ENCODE results near the gene KRT79.

DNA sequence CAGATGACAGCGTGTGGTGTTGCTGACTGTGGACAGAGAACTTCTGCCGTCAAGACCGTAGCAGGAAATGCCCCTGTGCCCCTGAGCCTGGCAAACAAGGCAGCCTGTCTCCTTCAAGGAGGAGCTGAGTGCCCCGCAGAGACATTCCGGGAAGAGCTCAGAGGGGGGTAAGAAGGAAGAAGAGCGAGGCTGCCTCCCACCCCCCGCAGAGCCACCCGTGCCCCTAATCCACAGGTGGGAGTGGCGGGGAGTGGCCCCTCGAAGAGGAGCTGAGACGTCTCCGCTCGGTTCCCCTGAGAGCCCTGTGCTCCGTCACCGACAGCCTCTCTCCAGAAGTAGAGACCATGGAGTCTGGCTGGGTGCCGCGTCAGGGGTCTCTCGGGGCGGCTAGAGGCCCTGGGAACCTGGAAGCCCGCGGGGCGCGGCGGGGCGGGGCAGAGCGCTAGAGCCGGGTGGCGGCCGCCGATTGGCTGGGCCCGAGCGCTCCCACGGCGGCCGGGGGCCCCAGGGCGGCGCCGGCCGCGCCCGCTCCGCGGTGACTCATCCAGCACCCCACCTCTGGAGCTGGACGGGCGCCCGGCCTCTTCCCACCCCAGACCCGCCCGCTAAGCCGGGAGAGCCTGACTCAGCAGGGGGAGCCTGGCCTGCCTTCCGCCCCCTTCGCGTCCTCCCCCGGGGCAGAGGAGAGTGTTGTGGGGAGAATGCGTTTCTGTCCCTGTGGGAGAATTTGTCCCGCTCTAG is 39.9 kb upstream of the KRT79 start:
- TF ChIP-seq EP300 (IDR thresholded peaks at IDR 0.05) (no peak), POLR2A (IDR thresholded peaks at IDR 0.05; ENCODE audit: low read depth) (no peak)
- TF ChIP-seq, protein P1, sequence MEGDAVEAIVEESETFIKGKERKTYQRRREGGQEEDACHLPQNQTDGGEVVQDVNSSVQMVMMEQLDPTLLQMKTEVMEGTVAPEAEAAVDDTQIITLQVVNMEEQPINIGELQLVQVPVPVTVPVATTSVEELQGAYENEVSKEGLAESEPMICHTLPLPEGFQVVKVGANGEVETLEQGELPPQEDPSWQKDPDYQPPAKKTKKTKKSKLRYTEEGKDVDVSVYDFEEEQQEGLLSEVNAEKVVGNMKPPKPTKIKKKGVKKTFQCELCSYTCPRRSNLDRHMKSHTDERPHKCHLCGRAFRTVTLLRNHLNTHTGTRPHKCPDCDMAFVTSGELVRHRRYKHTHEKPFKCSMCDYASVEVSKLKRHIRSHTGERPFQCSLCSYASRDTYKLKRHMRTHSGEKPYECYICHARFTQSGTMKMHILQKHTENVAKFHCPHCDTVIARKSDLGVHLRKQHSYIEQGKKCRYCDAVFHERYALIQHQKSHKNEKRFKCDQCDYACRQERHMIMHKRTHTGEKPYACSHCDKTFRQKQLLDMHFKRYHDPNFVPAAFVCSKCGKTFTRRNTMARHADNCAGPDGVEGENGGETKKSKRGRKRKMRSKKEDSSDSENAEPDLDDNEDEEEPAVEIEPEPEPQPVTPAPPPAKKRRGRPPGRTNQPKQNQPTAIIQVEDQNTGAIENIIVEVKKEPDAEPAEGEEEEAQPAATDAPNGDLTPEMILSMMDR (IDR thresholded peaks at IDR 0.05), result no peak
